ENCODE data around the gene FASTK. TPM values are rescaled to one million over a fixed set of nuclear protein-coding genes. Genes with fewer than 3 reads are reported as not detected.
A peak's percentile ranks its signal among the peaks of the same experiment; 100 is the strongest.

The FASTK gene
- total RNA-seq (100 to 1,000 TPM in 3 of 4 donors, 10 to 100 TPM in 1; 87.1 to 126 (median 111) TPM), polyA plus RNA-seq (100 to 1,000 TPM; 132 to 194 (median 151) TPM)
- long read RNA-seq, donor 1, transcript FASTK-201 (10 exons, 1,827 nt) = major isoform, 15 of 151 reads
- long read RNA-seq, donor 1, partial matches to known transcripts = 13 of 151 reads
- long read RNA-seq, donor 1, other reads (novel, unspliced or antisense) = 119 of 151 reads
- long read RNA-seq, donor 2, transcript FASTK-202 (9 exons, 1,402 nt) = minor isoform, 9 of 295 reads
- long read RNA-seq, donor 2, transcript FASTK-201 (10 exons, 1,827 nt) = major isoform, 33 of 295 reads
- long read RNA-seq, donor 2, partial matches to known transcripts = 33 of 295 reads
- long read RNA-seq, donor 2, other reads (novel, unspliced or antisense) = 211 of 295 reads

GRCh38 chr7:151080522-151081169 lies at the start of gene FASTK:
Gene FASTK (minus strand): TSS chr7:151080809. CDS start chr7:151080766, 43 bp downstream.
- ATAC-seq (peak; percentile 85 to 90 (median 88)), DNase-seq (peak; percentile 91 to 95)
- no peak for TF ChIP-seq CTCF (IDR thresholded peaks at IDR 0.05)
- intact Hi-C loops (cut with DNase I) = no loop called here
- Histone ChIP-seq H3K27ac (peak within 1 kb of the TSS; percentile 89), H3K9me3 (no peaks in the 10 kb centered on the region), H3K4me3 (peak within 1 kb of the TSS; percentile 91), H3K36me3 (ENCODE audit: insufficient read depth in 1 of 2, low read depth in 1 of 2) (peaks cover 2 to 24% of the 10 kb centered on the region in 2 donors), H3K4me1 (peaks cover 47% of the 10 kb centered on the region), H3K27me3 (ENCODE audit: insufficient read depth in 3 of 3, low read length in 2 of 3) (no peaks in the 10 kb centered on the region)
- 0 to 2% (median 1%) methylated on average over 42 to 66 of the region's 66 CpGs for WGBS, 3 donors

- no peak for TF ChIP-seq CTCF (IDR thresholded peaks at IDR 0.05)
- H3K4me3 ChIP-seq = no peak overlapping the region
- ATAC-seq (no peak), DNase-seq (no peak)
- WGBS, 3 donors = 83 to 91% (median 87%) methylated on average over 9 of the region's 9 CpGs
- H3K36me3 ChIP-seq (ENCODE audit: insufficient read depth in 1 of 2, low read depth in 1 of 2) = peaks cover 0 to 57% of the 10 kb centered on the region in 2 donors
- no peak overlapping the region for H3K27ac ChIP-seq
- H3K9me3 ChIP-seq = no peaks in the 10 kb centered on the region
- peaks cover 12% of the 10 kb centered on the region for H3K4me1 ChIP-seq
- intact Hi-C loops (cut with DNase I) = no loop called here
- no peaks in the 10 kb centered on the region for H3K27me3 ChIP-seq (ENCODE audit: insufficient read depth in 3 of 3, low read length in 2 of 3)
These were observed 49.5 kb upstream of the FASTK start for GRCh38 chr7:151129960-151130591.

GRCh38 chr7:151129117-151129959 lies 48.7 kb upstream of the FASTK start:
- intact Hi-C loops (cut with DNase I) = no loop called here
- ATAC-seq (no peak), DNase-seq (peak in 1 of 2 donors; percentile 9)
- WGBS, 3 donors = 79 to 85% (median 81%) methylated on average over 26 to 28 of the region's 28 CpGs
- Histone ChIP-seq H3K27ac (no peak overlapping the region), H3K9me3 (no peaks in the 10 kb centered on the region), H3K27me3 (ENCODE audit: insufficient read depth in 3 of 3, low read length in 2 of 3) (no peaks in the 10 kb centered on the region), H3K4me1 (peaks cover 16% of the 10 kb centered on the region), H3K4me3 (no peak overlapping the region), H3K36me3 (ENCODE audit: insufficient read depth in 1 of 2, low read depth in 1 of 2) (peaks cover 0 to 57% of the 10 kb centered on the region in 2 donors)
- TF ChIP-seq CTCF (IDR thresholded peaks at IDR 0.05) = no peak

GRCh38 chr7:151128716-151129115 lies 48.1 kb upstream of the FASTK start:
- Histone ChIP-seq H3K4me3 (no peak overlapping the region), H3K27me3 (ENCODE audit: insufficient read depth in 3 of 3, low read length in 2 of 3) (no peaks in the 10 kb centered on the region), H3K27ac (no peak overlapping the region), H3K36me3 (ENCODE audit: insufficient read depth in 1 of 2, low read depth in 1 of 2) (peaks cover 0 to 59% of the 10 kb centered on the region in 2 donors), H3K9me3 (no peaks in the 10 kb centered on the region), H3K4me1 (peaks cover 20% of the 10 kb centered on the region)
- DNase-seq (no peak), ATAC-seq (no peak)
- 75 to 90% (median 83%) methylated on average over 8 of the region's 8 CpGs for WGBS, 3 donors
- no peak for TF ChIP-seq CTCF (IDR thresholded peaks at IDR 0.05)
- intact Hi-C loops (cut with DNase I) = loop anchor here in 1 of 2 donors (1.0 kb wide), 1 partner anchor 40 kb away; no protein-coding TSS in a partner anchor

Measured in psoas muscle (tissue), 8 donors.